Neural progenitor cell (in vitro differentiated cells): ENCODE measurements around the gene PTPRR. TPM values are rescaled to one million over a fixed set of nuclear protein-coding genes. Genes with fewer than 3 reads are reported as not detected.

Experiments
- DNase-seq: peaks from one replicate; pipeline ENCODE4 v3.0.0-alpha.2; 2016; ENCODE audit warnings: low spot score
- H2AFZ ChIP-seq: fragments of 200-600 bp; sonication (generic); replicated peaks from 2 replicates; pipeline ENCODE4 v1.6.1; 2016; ENCODE audit warnings: antibody characterized with exemption
- H3F3A ChIP-seq: fragments of 200-600 bp; sonication (generic); 2 replicates; pipeline ENCODE4 v1.6.1; 2016; ENCODE audit warnings: antibody characterized with exemption, low read depth
- H3K27ac ChIP-seq: fragments of 200-600 bp; sonication (generic); 2 replicates; pipeline ENCODE4 v1.5.1; 2016; ENCODE audit warnings: mild to moderate bottlenecking
- H3K27me3 ChIP-seq: fragments of 200-600 bp; sonication (generic); 2 replicates; pipeline ENCODE4 v1.6.1; 2016; ENCODE audit warnings: mild to moderate bottlenecking, moderate library complexity
- H3K36me3 ChIP-seq: fragments of 200-600 bp; sonication (generic); 2 replicates; pipeline ENCODE4 v1.5.1; 2016
- H3K4me1 ChIP-seq: fragments of 200-600 bp; sonication (generic); 2 replicates; pipeline ENCODE4 v1.6.1; 2016; ENCODE audit warnings: mixed run types
- H3K4me2 ChIP-seq: fragments of 200-600 bp; sonication (generic); 2 replicates; pipeline ENCODE4 v1.6.1; 2016
- H3K4me3 ChIP-seq: fragments of 200-600 bp; sonication (generic); 2 replicates; pipeline ENCODE4 v1.5.1; 2016
- H3K79me2 ChIP-seq: fragments of 200-600 bp; sonication (generic); 2 replicates; pipeline ENCODE4 v1.6.1; 2016; ENCODE audit warnings: low read depth
- H3K9ac ChIP-seq: fragments of 200-600 bp; sonication (generic); 2 replicates; pipeline ENCODE4 v1.6.1; 2016
- H3K9me3 ChIP-seq: fragments of 200-600 bp; sonication (generic); 2 replicates; pipeline ENCODE4 v1.5.1; 2016; ENCODE audit warnings: low read depth
- H4K20me1 ChIP-seq: fragments of 200-600 bp; sonication (generic); 2 replicates; pipeline ENCODE4 v1.6.1; 2016; ENCODE audit warnings: low read depth
- H3K27ac Mint-ChIP-seq: 3 replicates; pipeline ENCODE4 v1.8.0; 2021; ENCODE audit warnings: mixed read lengths
- H3K27me3 Mint-ChIP-seq: 2 replicates; pipeline ENCODE4 v1.8.0; 2022; ENCODE audit warnings: low read depth, mild to moderate bottlenecking, inconsistent platforms, moderate library complexity, mixed read lengths; ENCODE audit not compliant: insufficient read depth
- H3K36me3 Mint-ChIP-seq: 3 replicates; pipeline ENCODE4 v1.8.0; 2021; ENCODE audit warnings: mixed read lengths
- H3K4me1 Mint-ChIP-seq: 3 replicates; pipeline ENCODE4 v1.8.0; 2021; ENCODE audit warnings: mixed read lengths
- H3K4me3 Mint-ChIP-seq: 3 replicates; pipeline ENCODE4 v1.8.0; 2021; ENCODE audit warnings: mild to moderate bottlenecking, moderate library complexity, mixed read lengths
- H3K9me3 Mint-ChIP-seq: 3 replicates; pipeline ENCODE4 v1.8.0; 2020; ENCODE audit warnings: mixed read lengths
- CTCF ChIP-seq: fragments of 200-600 bp; sonication (generic); IDR thresholded peaks from 2 replicates; pipeline ENCODE4 v1.5.1; 2017; ENCODE audit warnings: antibody characterized with exemption, mild to moderate bottlenecking
- EZH2 ChIP-seq: fragments of 200-600 bp; sonication (generic); IDR thresholded peaks from 2 replicates; pipeline ENCODE4 v1.6.1; 2017; ENCODE audit warnings: antibody characterized with exemption, mild to moderate bottlenecking, moderate library complexity
- EZH2phosphoT487 ChIP-seq: fragments of 200-600 bp; sonication (generic); IDR thresholded peaks from 2 replicates; pipeline ENCODE4 v1.6.1; 2017; ENCODE audit warnings: antibody characterized with exemption
- total RNA-seq: library from RNA; depleted of rRNA; stranded (reverse); fragments of >200 nt; gene quantifications from 2 replicates; pipeline ENCODE4 v1.2.3, GENCODE V29; 2015; ENCODE audit warnings: low replicate concordance

The PTPRR gene
- total RNA-seq, 1 donor from 2014 or later: not detected

- TF ChIP-seq EZH2phosphoT487 (no peak), CTCF (no peak), EZH2 (no peak)
- Histone ChIP-seq H3K4me3 (no peak overlapping the region), H3K9ac (no peak overlapping the region), H3K9me3 (no peaks in the 10 kb centered on the region), H3K4me1 (peaks cover 18% of the 10 kb centered on the region), H4K20me1 (no peaks in the 10 kb centered on the region), H3K4me2 (no peak overlapping the region), H3F3A (peaks cover 17% of the 10 kb centered on the region), H3K36me3 (no peaks in the 10 kb centered on the region), H3K79me2 (no peaks in the 10 kb centered on the region), H3K27me3 (no peaks in the 10 kb centered on the region), H3K27ac (no peak overlapping the region), H2AFZ (no peak overlapping the region)
- Mint-ChIP-seq H3K27me3 (no peaks in the 10 kb centered on the region), H3K9me3 (peaks cover 3% of the 10 kb centered on the region), H3K4me3 (no peak overlapping the region), H3K4me1 (peaks cover 10% of the 10 kb centered on the region), H3K36me3 (no peaks in the 10 kb centered on the region), H3K27ac (no peak overlapping the region)
- no peak for DNase-seq
Observed at GRCh38 chr12:70661466-70662161, 258.9 kb downstream of the PTPRR start.

- DNase-seq: no peak
- no peak overlapping the region for H2AFZ ChIP-seq
- Mint-ChIP-seq H3K27ac (no peak overlapping the region), H3K9me3 (peaks cover 3% of the 10 kb centered on the region), H3K4me1 (peaks cover 10% of the 10 kb centered on the region), H3K4me3 (no peak overlapping the region), H3K27me3 (no peaks in the 10 kb centered on the region), H3K36me3 (no peaks in the 10 kb centered on the region)
- H3K27me3 ChIP-seq: no peaks in the 10 kb centered on the region
- TF ChIP-seq EZH2phosphoT487 (no peak), CTCF (no peak), EZH2 (no peak)
- no peaks in the 10 kb centered on the region for H3K79me2 ChIP-seq
- H3F3A ChIP-seq: peaks cover 17% of the 10 kb centered on the region
- peaks cover 18% of the 10 kb centered on the region for H3K4me1 ChIP-seq
- no peak overlapping the region for H3K4me3 ChIP-seq
- H3K27ac ChIP-seq: no peak overlapping the region
- H3K9ac ChIP-seq: no peak overlapping the region
- H3K36me3 ChIP-seq: no peaks in the 10 kb centered on the region
- no peaks in the 10 kb centered on the region for H3K9me3 ChIP-seq
- H4K20me1 ChIP-seq: no peaks in the 10 kb centered on the region
- H3K4me2 ChIP-seq: no peak overlapping the region
Observed at GRCh38 chr12:70660620-70661219, 259.8 kb downstream of the PTPRR start.

GRCh38 chr12:70660002-70660604, 260.4 kb downstream of the PTPRR start:
- Mint-ChIP-seq H3K36me3 (no peaks in the 10 kb centered on the region), H3K27ac (no peak overlapping the region), H3K27me3 (no peaks in the 10 kb centered on the region), H3K9me3 (peaks cover 3% of the 10 kb centered on the region), H3K4me3 (no peak overlapping the region), H3K4me1 (peaks cover 10% of the 10 kb centered on the region)
- H3K79me2 ChIP-seq: no peaks in the 10 kb centered on the region
- no peak overlapping the region for H2AFZ ChIP-seq
- H3K27ac ChIP-seq: no peak overlapping the region
- DNase-seq: no peak
- peaks cover 16% of the 10 kb centered on the region for H3F3A ChIP-seq
- no peaks in the 10 kb centered on the region for H3K9me3 ChIP-seq
- no peak overlapping the region for H3K4me2 ChIP-seq
- no peak overlapping the region for H3K4me3 ChIP-seq
- TF ChIP-seq CTCF (no peak), EZH2 (no peak), EZH2phosphoT487 (no peak)
- H3K36me3 ChIP-seq: no peaks in the 10 kb centered on the region
- H3K27me3 ChIP-seq: no peaks in the 10 kb centered on the region
- H3K4me1 ChIP-seq: peaks cover 17% of the 10 kb centered on the region
- no peaks in the 10 kb centered on the region for H4K20me1 ChIP-seq
- H3K9ac ChIP-seq: no peak overlapping the region
